Activated CD8-positive, alpha-beta T cell treated with anti-CD3 and anti-CD28 coated beads for 36 hours (primary cell): ENCODE data around the gene PECR. TPM values are rescaled to one million over a fixed set of nuclear protein-coding genes. Genes with fewer than 3 reads are reported as not detected.
A peak's percentile ranks its signal among the peaks of the same experiment; 100 is the strongest.
"Not testable (repeated sequence)": the region's sequence is repeated elsewhere in the genome, so short reads cannot be mapped to it uniquely, and the experiment has no call there.

Source experiments
- ATAC-seq: fragments of 200-7000 bp; cut with Tn5 transposase; one replicate; pipeline ENCODE4 v1.10.0; 2021; ENCODE audit warnings: mild to moderate bottlenecking, moderate library complexity
- CTCF ChIA-PET: fragments of 350-600 bp; sonication (Branson Sonifier 250); formaldehyde crosslinking; loops from one replicate; lab custom pipeline; 2021; ENCODE audit warnings: antibody characterized with exemption; lab: Charles Lee
- POLR2A ChIA-PET: fragments of 350-600 bp; sonication (Branson Sonifier 250); formaldehyde crosslinking; loops from one replicate; lab custom pipeline; 2021; ENCODE audit warnings: antibody characterized with exemption; lab: Charles Lee
- DNase-seq: peaks from one replicate; pipeline ENCODE4 v3.0.0-alpha.2; 2020
- H3K27ac Mint-ChIP-seq: one replicate; pipeline ENCODE4 v1.8.0; 2021; ENCODE audit warnings: mild to moderate bottlenecking, mixed read lengths
- H3K27me3 Mint-ChIP-seq: one replicate; pipeline ENCODE4 v1.8.0; 2021; ENCODE audit warnings: mixed read lengths
- H3K36me3 Mint-ChIP-seq: one replicate; pipeline ENCODE4 v1.8.0; 2021; ENCODE audit warnings: low read depth, mixed read lengths
- H3K4me1 Mint-ChIP-seq: one replicate; pipeline ENCODE4 v1.8.0; 2021; ENCODE audit warnings: low read depth, mixed read lengths
- H3K4me3 Mint-ChIP-seq: one replicate; pipeline ENCODE4 v1.8.0; 2021; ENCODE audit warnings: mild to moderate bottlenecking, moderate library complexity, mixed read lengths
- H3K9me3 Mint-ChIP-seq: one replicate; pipeline ENCODE4 v1.8.0; 2021; ENCODE audit warnings: mixed read lengths
- CTCF ChIP-seq: fragments of 200-600 bp; IDR thresholded peaks from one replicate; pipeline ENCODE4 v1.8.0; 2022; ENCODE audit warnings: antibody characterized with exemption, mild to moderate bottlenecking
- intact Hi-C: fragments of 100-400 bp; cut with micrococcal nuclease; formaldehyde crosslinking; loops from one replicate; pipeline ENCODE4 v1.10.0; 2022
- total RNA-seq, 2 experiments: library from RNA; stranded (reverse); gene quantifications; one replicate each; pipeline ENCODE4 v1.2.3, GENCODE V29; 2021

Gene PECR
- total RNA-seq, 2 experiments from 2014 or later = 21.1 to 22.5 TPM

- peak overlapping the region; percentile 79 for H3K27ac Mint-ChIP-seq
- H3K4me3 Mint-ChIP-seq = peak overlapping the region; percentile 93
- POLR2A ChIA-PET = interaction anchor here (1.0 to 1.7 kb wide), 4 partner anchors 9 to 45 kb away, joined by 3 to 4 read pairs (median 4); no protein-coding TSS in a partner anchor
- peaks cover 60% of the 10 kb centered on the region for H3K4me1 Mint-ChIP-seq
- ATAC-seq (no peak), DNase-seq (no peak)
- intact Hi-C loops = no loop called here
- H3K36me3 Mint-ChIP-seq = no peaks in the 10 kb centered on the region
- no peaks in the 10 kb centered on the region for H3K9me3 Mint-ChIP-seq
- TF ChIP-seq CTCF = no peak
- H3K27me3 Mint-ChIP-seq = no peaks in the 10 kb centered on the region
- CTCF ChIA-PET = interaction anchor here (1.6 to 2.4 kb wide), 5 partner anchors 10 to 102 kb away, joined by 4 to 15 read pairs (median 9); no protein-coding TSS in a partner anchor
These were observed 68.9 kb downstream of the PECR start for GRCh38 chr2:216012830-216013079.

- Mint-ChIP-seq H3K27ac (peak overlapping the region; percentile 79), H3K9me3 (no peaks in the 10 kb centered on the region), H3K27me3 (no peaks in the 10 kb centered on the region), H3K4me3 (peak overlapping the region; percentile 93), H3K36me3 (no peaks in the 10 kb centered on the region), H3K4me1 (peaks cover 56% of the 10 kb centered on the region)
- POLR2A ChIA-PET = interaction anchor here (1.0 to 1.7 kb wide), 4 partner anchors 8 to 44 kb away, joined by 3 to 4 read pairs (median 4); no protein-coding TSS in a partner anchor
- CTCF ChIA-PET = interaction anchor here (1.1 to 2.4 kb wide), 6 partner anchors 11 to 102 kb away, joined by 4 to 15 read pairs (median 8); no protein-coding TSS in a partner anchor
- ATAC-seq (no peak), DNase-seq (no peak)
- TF ChIP-seq CTCF = no peak
- intact Hi-C loops = no loop called here
These were observed 69.3 kb downstream of the PECR start for GRCh38 chr2:216012133-216012829.

- H3K36me3 Mint-ChIP-seq, H3K27ac Mint-ChIP-seq, H3K4me3 Mint-ChIP-seq, CTCF ChIA-PET, H3K27me3 Mint-ChIP-seq, POLR2A ChIA-PET, ATAC-seq, H3K9me3 Mint-ChIP-seq, DNase-seq: not testable (repeated sequence)
- peaks cover 53% of the 10 kb centered on the region for H3K4me1 Mint-ChIP-seq
- intact Hi-C loops = loop anchor here (5.0 kb wide), 1 partner anchor 57 kb away; no protein-coding TSS in a partner anchor
These were observed 72.4 kb downstream of the PECR start for GRCh38 chr2:216009215-216009614.

GRCh38 chr2:216008387-216008786 lies 73.2 kb downstream of the PECR start:
- H3K27ac Mint-ChIP-seq = no peak overlapping the region
- POLR2A ChIA-PET = no interaction called here

GRCh38 chr2:216006164-216006663 lies 75.4 kb downstream of the PECR start:
- ATAC-seq (peak; percentile 71), DNase-seq (peak; percentile 72)
- Mint-ChIP-seq H3K9me3 (no peaks in the 10 kb centered on the region), H3K27ac (peak overlapping the region; percentile 70), H3K4me3 (peak overlapping the region; percentile 27), H3K4me1 (peaks cover 50% of the 10 kb centered on the region), H3K36me3 (no peaks in the 10 kb centered on the region), H3K27me3 (no peaks in the 10 kb centered on the region)
- ChIA-PET POLR2A (interaction anchor here (0.6 to 0.7 kb wide), 2 partner anchors 15 to 39 kb away, joined by 3 read pairs; no protein-coding TSS in a partner anchor), CTCF (interaction anchor here (0.8 to 3.6 kb wide), 12 partner anchors 10 to 77 kb away, joined by 3 to 21 read pairs (median 3); no protein-coding TSS in a partner anchor)
- TF ChIP-seq CTCF = no peak
- intact Hi-C loops = loop anchor here (5.0 kb wide), 1 partner anchor 54 kb away; no protein-coding TSS in a partner anchor

More at GRCh38 chr2:216008387-216008786, 73.2 kb downstream of the PECR start:
- CTCF ChIA-PET = interaction anchor here (0.8 kb wide), 1 partner anchor 30 kb away, joined by 3 read pairs; no protein-coding TSS in a partner anchor
- Mint-ChIP-seq H3K27me3 (no peaks in the 10 kb centered on the region), H3K36me3 (no peaks in the 10 kb centered on the region), H3K4me1 (peaks cover 54% of the 10 kb centered on the region), H3K9me3 (no peaks in the 10 kb centered on the region), H3K4me3 (no peak overlapping the region)
- DNase-seq (no peak), ATAC-seq (no peak)
- intact Hi-C loops = loop anchor here (5.0 kb wide), 1 partner anchor 56 kb away; no protein-coding TSS in a partner anchor
- TF ChIP-seq CTCF = no peak
